ENCODE results near the gene PRKAG1.

The PRKAG1 gene

GRCh38 chr12:49010092-49010668, 8.4 kb downstream of the PRKAG1 start:
- no peak for DNase-seq (ENCODE audit: low read depth, low spot score)

DNA sequence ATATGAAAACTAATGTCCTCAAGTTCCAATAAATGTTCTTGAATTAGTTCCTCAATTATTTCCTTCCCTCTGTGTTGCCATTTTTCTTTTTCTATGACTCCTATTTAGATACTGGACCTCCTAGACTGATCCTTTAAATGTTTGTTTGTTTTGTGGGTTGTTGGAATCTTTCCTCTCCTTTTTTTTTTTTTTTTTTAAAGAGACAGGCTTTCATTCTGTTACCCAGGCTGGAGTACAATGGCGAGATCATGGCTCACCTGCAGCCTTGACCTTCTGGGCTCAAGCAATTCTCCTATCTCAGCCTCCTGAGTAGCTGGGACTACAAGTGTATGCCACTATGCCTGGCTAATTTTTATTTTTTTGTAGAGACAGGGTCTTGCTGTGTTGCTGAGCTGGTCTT, 9.6 kb downstream of the PRKAG1 start:
- DNase-seq (ENCODE audit: low read depth, low spot score): no peak

- DNase-seq (ENCODE audit: low read depth, low spot score): no peak
Observed at GRCh38 chr12:49000346-49000745, 18.2 kb downstream of the PRKAG1 start.

- DNase-seq (ENCODE audit: low read depth, low spot score): no peak
Observed at GRCh38 chr12:48999371-49000131, 19.0 kb downstream of the PRKAG1 start, which contains the start of gene DDN. TSS of gene DDN (minus strand) at chr12:48999375. CDS start at chr12:48999287, 88 bp downstream.

- DNase-seq (ENCODE audit: low read depth, low spot score): no peak
Observed at GRCh38 chr12:48998497-48999353, 19.9 kb downstream of the PRKAG1 start.

DNA sequence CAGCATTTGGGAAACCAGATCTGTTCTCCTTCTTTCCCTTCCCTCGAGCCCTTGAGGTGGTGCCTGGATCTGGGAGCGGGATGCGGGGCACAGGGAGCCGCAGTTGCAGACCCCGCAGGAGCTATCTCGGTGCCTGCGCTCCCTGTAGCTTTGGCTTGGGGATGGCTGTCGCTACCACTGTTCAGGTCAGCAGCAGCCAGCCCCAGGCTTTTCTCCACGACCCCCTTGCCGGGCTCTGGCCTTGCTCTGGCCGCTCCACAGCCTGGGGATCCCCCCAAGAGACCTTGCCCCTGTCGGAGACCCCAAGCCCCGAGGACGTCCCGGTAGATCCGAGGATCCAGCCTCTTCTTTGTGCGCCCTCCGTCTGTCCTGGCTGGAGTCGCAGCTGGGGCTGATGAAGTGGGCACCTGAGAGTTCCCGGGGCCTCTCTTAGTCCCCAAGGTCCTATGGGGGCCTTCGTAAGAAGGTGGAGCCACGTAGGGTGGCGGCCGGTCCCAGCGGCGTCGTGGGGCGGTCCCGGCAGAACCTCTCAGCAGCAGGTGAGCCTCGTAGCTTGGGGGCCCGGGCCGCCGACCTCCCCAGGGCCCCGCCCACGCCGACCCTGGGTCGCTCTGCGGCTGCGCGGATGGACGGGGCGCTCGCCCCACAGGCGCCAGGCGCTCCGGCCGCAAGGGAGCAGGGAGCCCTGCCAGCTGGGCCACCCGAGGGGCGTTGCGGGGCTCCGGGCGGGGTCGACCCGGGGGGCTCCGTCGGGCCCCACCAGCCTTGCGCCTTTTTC, 20.7 kb downstream of the PRKAG1 start:
- DNase-seq (ENCODE audit: low read depth, low spot score): no peak

DNA sequence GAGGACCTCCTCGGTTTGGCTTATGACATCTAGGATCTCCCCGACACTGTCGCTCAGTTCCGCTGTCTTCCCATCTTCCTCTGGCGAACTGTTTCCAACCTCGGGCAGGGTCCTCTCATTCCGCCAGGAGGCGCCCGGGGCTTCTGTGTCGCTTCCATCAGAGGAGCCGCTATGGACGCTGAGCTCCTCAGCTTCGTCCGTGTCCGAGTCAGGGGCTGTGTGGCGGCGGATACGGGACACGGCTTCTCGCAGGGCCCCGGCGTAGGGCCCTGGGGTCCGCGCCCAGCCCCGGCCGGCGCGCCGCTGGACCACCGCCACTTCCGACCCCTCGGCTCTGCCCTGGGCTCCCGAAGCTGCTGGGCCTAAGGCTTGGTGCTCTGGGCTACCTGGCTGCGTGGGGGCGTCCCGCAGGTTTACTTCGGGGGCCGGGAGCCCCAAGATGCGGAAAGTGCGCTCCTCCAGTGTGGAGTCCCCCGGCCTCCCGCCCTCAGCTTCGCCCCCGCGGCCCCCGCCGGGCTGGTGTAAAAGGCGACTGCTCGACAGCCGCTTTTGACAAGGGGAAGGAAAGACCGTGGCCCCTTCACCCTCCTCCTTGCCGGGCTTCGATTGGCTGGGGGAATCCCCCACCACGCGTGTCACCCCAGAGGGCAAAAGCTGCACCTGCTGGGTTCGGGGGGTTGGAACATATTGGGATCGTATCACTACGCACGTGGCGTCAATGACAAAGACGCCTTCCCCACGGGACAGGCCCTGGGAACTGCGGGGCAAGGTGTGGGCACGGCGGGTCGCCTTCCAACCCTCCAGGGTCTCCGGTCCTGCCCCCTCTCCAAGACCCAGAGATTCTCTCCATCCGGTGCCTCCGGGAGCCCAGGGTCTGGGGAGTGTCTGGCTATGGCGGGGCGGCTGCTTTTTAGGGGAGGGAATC, 21.5 kb downstream of the PRKAG1 start:
- DNase-seq (ENCODE audit: low read depth, low spot score): no peak

- DNase-seq (ENCODE audit: low read depth, low spot score): no peak
Observed at GRCh38 chr12:48995086-48995879, 23.3 kb downstream of the PRKAG1 start.

GRCh38 chr12:48994224-48995085, 24.1 kb downstream of the PRKAG1 start:
- no peak for DNase-seq (ENCODE audit: low read depth, low spot score)

- no peak for DNase-seq (ENCODE audit: low read depth, low spot score)
Observed at GRCh38 chr12:48993787-48994186, 24.8 kb downstream of the PRKAG1 start.

DNA sequence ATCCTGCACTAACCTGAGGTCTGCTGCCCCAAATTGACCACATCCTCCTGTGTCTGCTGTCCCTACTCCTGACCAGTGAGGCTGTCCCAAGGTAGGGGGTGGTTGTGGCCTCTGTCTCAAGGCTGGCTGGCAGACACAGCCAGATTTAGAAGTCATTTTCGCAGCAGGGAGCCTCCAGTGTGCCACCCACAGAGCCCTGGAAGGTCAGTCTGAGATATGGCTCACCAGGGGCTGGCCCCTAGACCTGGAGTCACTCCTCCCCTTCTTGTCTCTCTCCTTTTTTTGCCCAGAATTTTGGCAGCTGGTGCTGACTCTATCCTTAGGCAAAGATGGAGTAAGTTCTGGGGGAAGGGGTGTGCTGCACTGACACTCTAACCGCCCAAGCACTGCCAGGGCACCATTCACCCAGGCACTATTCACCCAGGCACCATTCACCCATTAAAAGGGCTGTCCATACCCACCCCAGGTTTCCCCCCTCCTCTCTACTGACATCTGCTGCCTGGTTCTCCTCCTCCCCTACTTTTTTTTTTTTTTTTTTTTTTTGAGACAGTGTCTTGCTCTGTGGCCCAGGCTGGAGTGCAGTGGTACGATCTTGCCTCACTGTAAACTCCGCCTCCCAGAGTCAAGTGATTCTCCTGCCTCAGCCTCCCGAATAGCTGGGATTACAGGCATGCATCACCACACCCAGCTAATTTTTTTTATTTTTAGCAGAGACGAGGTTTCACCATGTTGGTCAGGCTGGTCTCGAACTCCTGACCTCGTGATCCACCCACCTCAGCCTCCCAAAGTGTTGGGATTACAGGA, 27.1 kb downstream of the PRKAG1 start:
- no peak for DNase-seq (ENCODE audit: low read depth, low spot score)

DNA sequence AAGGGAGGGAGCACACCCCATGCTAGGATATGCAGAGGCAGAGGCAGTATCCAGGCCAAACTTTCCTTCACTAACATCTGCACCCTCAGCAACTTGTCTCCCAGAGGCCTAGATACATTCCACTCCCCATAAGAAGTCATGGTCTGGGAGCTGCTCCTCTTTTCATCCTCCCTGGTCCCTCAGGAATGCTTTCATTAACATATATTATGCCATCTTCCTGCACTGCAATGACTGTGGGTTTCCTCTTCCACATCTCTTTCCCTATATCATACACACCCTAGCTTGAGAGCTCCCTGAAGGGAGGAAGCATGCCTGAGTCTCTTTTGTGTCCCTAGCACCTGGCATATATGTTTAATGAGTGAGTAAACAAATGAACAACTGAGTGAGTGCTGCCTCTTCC, 28.0 kb downstream of the PRKAG1 start:
- DNase-seq (ENCODE audit: low read depth, low spot score): no peak

DNA sequence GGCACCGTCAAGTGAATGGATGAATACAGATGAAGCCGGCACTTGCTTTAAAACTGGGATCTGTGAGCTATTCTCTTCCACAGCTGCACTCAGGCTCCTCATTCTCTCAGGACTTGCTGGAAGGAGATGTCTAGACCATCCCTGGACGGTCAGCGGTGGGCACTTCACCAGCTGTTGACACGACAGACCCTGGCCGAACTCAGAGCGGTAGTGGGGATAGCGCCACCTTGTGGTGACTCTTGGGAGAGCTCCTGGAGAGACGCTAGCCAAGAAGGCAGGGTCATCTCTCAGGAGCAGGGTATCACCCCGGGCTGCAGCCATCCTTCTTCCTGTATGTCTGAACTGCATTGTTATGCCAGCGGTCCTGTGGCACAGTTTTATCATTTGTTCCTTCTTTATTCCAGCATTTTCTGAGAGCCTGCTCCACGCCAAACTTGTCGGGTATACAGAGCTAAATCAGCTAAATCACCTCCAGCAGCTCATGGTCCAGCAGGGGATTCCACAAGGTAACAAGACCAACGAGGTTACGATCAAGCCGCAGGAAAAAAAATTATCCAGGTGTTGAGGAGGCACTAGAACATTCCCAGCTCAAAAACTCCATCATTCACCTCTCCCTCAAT, 30.4 kb downstream of the PRKAG1 start:
- DNase-seq (ENCODE audit: low read depth, low spot score): no peak

DNA sequence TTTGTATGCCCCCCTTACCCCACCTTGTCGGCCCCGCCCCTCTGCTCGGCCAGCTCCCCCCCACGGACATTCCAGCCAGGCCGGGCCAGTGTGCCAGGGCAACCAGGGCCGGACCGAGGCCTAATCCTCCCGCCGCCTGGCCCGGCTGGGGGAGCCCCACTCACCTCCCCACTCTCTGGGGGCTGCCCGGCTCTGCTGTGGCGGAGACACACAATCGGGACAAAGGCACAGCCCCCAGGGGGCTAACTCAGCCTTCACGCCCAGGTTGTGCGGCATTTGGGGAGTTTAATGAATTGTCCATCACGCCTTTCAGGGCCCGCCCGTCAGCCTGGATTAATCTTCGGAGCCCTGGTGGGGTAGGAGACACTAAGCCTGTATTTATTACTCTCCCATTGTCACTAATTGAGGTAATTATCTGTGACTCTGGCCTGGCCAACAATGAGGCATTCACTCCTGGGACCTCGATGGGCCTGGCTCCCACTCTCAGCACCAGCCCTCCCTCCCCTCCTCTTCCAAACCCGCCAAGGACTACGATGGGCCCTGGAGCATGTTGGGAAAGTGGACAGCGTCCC, 31.8 kb downstream of the PRKAG1 start:
- no peak for DNase-seq (ENCODE audit: low read depth, low spot score)

- DNase-seq (ENCODE audit: low read depth, low spot score): no peak
Observed at GRCh38 chr12:48985901-48986300, 32.7 kb downstream of the PRKAG1 start.

DNA sequence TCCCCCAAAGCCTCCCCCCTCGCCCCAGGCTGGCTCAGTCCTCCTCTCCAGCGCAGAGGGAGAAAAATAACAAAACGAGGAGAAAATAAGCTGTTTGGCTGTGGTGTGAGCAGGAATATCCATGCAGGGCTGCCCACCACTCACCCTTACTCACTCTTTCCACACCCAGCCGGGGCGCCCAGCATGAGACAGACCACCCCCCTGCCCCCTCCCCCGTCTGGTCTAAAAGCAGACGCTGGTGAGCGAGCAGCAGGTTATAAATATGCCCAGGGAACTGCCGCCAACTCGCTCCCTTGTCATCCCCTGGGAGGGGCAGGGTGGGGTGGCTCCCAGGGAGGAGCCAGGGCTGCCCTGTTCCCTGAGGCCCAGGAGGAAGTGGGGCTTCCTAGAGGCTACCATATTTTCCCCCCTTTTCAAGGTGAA, 33.1 kb downstream of the PRKAG1 start:
- DNase-seq (ENCODE audit: low read depth, low spot score): no peak
